ENCODE measurements around the gene KLK14. TPM values are rescaled to one million over a fixed set of nuclear protein-coding genes. Genes with fewer than 3 reads are reported as not detected.

KLK14 gene
- total RNA-seq, 1 experiment from 2014 or later: 0.30 TPM

DNA sequence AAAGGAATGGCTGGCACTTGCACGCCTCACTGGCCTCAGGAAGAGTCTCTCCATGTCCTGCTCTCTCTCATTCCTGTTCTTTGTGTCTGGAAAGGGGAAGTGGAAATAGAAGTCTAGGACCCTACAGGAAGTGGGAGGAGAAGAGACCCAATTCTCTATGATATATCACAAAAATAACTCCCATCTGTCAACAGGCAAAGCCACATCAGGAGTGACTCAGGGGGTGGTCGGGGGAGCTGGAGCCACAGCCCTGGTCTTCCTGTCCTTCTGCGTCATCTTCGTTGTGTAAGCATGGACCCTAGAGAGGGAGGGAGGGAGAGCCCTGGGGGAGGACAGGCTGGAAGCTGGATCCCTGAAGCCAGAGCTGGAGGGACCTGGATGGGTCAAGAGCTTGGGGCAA lies 45.1 kb upstream of the KLK14 start:
- no peak overlapping the region for H3K27ac Mint-ChIP-seq (ENCODE audit: low read depth, unreplicated experiment)

GRCh38 chr19:51127032-51127431 lies 44.3 kb upstream of the KLK14 start:
- intact Hi-C loops (cut with micrococcal nuclease): no loop called here
- Mint-ChIP-seq H3K36me3 (ENCODE audit: insufficient read depth, unreplicated experiment) (no peaks in the 10 kb centered on the region), H3K4me3 (ENCODE audit: unreplicated experiment) (no peak overlapping the region), H3K27me3 (ENCODE audit: insufficient read depth, unreplicated experiment) (no peaks in the 10 kb centered on the region), H3K4me1 (ENCODE audit: insufficient read depth, unreplicated experiment) (no peaks in the 10 kb centered on the region), H3K27ac (ENCODE audit: low read depth, unreplicated experiment) (no peak overlapping the region), H3K9me3 (ENCODE audit: unreplicated experiment) (peaks cover 10% of the 10 kb centered on the region)
- TF ChIP-seq, protein P1, sequence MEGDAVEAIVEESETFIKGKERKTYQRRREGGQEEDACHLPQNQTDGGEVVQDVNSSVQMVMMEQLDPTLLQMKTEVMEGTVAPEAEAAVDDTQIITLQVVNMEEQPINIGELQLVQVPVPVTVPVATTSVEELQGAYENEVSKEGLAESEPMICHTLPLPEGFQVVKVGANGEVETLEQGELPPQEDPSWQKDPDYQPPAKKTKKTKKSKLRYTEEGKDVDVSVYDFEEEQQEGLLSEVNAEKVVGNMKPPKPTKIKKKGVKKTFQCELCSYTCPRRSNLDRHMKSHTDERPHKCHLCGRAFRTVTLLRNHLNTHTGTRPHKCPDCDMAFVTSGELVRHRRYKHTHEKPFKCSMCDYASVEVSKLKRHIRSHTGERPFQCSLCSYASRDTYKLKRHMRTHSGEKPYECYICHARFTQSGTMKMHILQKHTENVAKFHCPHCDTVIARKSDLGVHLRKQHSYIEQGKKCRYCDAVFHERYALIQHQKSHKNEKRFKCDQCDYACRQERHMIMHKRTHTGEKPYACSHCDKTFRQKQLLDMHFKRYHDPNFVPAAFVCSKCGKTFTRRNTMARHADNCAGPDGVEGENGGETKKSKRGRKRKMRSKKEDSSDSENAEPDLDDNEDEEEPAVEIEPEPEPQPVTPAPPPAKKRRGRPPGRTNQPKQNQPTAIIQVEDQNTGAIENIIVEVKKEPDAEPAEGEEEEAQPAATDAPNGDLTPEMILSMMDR (IDR thresholded peaks at IDR 0.05; ENCODE audit: unreplicated experiment): no peak
- ChIA-PET POLR2A (no interaction called here), CTCF (no interaction called here)
- no TSS peak for BruUV-seq (replicated peaks)
- DNase-seq (ENCODE audit: unreplicated experiment): no peak

More for the DNA sequence above, 45.1 kb upstream of the KLK14 start:
- H3K9me3 Mint-ChIP-seq (ENCODE audit: unreplicated experiment): peaks cover 7% of the 10 kb centered on the region
- TF ChIP-seq, protein P1 (IDR thresholded peaks at IDR 0.05; ENCODE audit: unreplicated experiment): no peak
- H3K36me3 Mint-ChIP-seq (ENCODE audit: insufficient read depth, unreplicated experiment): no peaks in the 10 kb centered on the region
- no peaks in the 10 kb centered on the region for H3K4me1 Mint-ChIP-seq (ENCODE audit: insufficient read depth, unreplicated experiment)
- POLR2A ChIA-PET: no interaction called here
- no TSS peak for BruUV-seq (replicated peaks)
- intact Hi-C loops (cut with micrococcal nuclease): no loop called here
- no peak overlapping the region for H3K4me3 Mint-ChIP-seq (ENCODE audit: unreplicated experiment)
- DNase-seq (ENCODE audit: unreplicated experiment): no peak
- CTCF ChIA-PET: no interaction called here
- H3K27me3 Mint-ChIP-seq (ENCODE audit: insufficient read depth, unreplicated experiment): no peaks in the 10 kb centered on the region

GRCh38 chr19:51125421-51126075 lies 42.9 kb upstream of the KLK14 start:
- H3K4me1 Mint-ChIP-seq (ENCODE audit: insufficient read depth, unreplicated experiment): no peaks in the 10 kb centered on the region
- no peaks in the 10 kb centered on the region for H3K36me3 Mint-ChIP-seq (ENCODE audit: insufficient read depth, unreplicated experiment)
- TF ChIP-seq, protein P1 (IDR thresholded peaks at IDR 0.05; ENCODE audit: unreplicated experiment): no peak
- no peak for DNase-seq (ENCODE audit: unreplicated experiment)
- ChIA-PET POLR2A (no interaction called here), CTCF (no interaction called here)
- intact Hi-C loops (cut with micrococcal nuclease): no loop called here
- H3K9me3 Mint-ChIP-seq (ENCODE audit: unreplicated experiment): peaks cover 21% of the 10 kb centered on the region
- H3K4me3 Mint-ChIP-seq (ENCODE audit: unreplicated experiment): no peak overlapping the region
- H3K27ac Mint-ChIP-seq (ENCODE audit: low read depth, unreplicated experiment): no peak overlapping the region
- no peaks in the 10 kb centered on the region for H3K27me3 Mint-ChIP-seq (ENCODE audit: insufficient read depth, unreplicated experiment)
- no TSS peak for BruUV-seq (replicated peaks)

DNA sequence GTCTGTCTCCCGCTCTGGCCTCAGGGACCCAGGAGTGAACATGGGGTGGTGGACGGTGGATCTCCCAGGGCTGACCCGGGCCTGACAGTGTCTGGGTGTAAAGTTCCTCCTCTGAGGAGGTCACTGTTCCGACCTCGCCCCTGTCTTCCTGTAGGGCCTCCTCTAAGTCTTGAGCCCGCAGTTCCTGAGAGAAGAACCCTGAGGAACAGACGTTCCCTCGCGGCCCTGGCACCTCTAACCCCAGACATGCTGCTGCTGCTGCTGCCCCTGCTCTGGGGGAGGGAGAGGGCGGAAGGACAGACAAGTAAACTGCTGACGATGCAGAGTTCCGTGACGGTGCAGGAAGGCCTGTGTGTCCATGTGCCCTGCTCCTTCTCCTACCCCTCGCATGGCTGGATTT lies 42.0 kb upstream of the KLK14 start, which contains the start of gene SIGLEC9:
Gene SIGLEC9 (plus strand): TSS at position 178 of the 400 bp plus-strand sequence. CDS start 69 bp downstream, at position 247.
- POLR2A ChIA-PET: no interaction called here
- Mint-ChIP-seq H3K36me3 (ENCODE audit: insufficient read depth, unreplicated experiment) (no peaks in the 10 kb centered on the region), H3K9me3 (ENCODE audit: unreplicated experiment) (peaks cover 21% of the 10 kb centered on the region), H3K4me1 (ENCODE audit: insufficient read depth, unreplicated experiment) (no peaks in the 10 kb centered on the region), H3K27ac (ENCODE audit: low read depth, unreplicated experiment) (no peak within 1 kb of the TSS), H3K27me3 (ENCODE audit: insufficient read depth, unreplicated experiment) (no peaks in the 10 kb centered on the region), H3K4me3 (ENCODE audit: unreplicated experiment) (no peak within 1 kb of the TSS)
- TF ChIP-seq, protein P1 (IDR thresholded peaks at IDR 0.05; ENCODE audit: unreplicated experiment): no peak
- no peak for DNase-seq (ENCODE audit: unreplicated experiment)
- CTCF ChIA-PET: no interaction called here
- intact Hi-C loops (cut with micrococcal nuclease): no loop called here
- no TSS peak for BruUV-seq (replicated peaks)
